GM18505 (cell line): Measurements from ENCODE around the gene NEU4.

ENCODE experiments used
- ATAC-seq: cut with Tn5 transposase; IDR thresholded peaks from one replicate; pipeline ENCODE4 v1.9.1; 2021; ENCODE audit not compliant: unreplicated experiment
- POLR2A ChIP-seq: IDR thresholded peaks from 4 replicates; pipeline ENCODE4 v1.6.1; 2011; ENCODE audit warnings: borderline replicate concordance; ENCODE audit not compliant: insufficient read depth, insufficient read length; ENCODE audit errors: extremely low read depth

Gene NEU4

DNA sequence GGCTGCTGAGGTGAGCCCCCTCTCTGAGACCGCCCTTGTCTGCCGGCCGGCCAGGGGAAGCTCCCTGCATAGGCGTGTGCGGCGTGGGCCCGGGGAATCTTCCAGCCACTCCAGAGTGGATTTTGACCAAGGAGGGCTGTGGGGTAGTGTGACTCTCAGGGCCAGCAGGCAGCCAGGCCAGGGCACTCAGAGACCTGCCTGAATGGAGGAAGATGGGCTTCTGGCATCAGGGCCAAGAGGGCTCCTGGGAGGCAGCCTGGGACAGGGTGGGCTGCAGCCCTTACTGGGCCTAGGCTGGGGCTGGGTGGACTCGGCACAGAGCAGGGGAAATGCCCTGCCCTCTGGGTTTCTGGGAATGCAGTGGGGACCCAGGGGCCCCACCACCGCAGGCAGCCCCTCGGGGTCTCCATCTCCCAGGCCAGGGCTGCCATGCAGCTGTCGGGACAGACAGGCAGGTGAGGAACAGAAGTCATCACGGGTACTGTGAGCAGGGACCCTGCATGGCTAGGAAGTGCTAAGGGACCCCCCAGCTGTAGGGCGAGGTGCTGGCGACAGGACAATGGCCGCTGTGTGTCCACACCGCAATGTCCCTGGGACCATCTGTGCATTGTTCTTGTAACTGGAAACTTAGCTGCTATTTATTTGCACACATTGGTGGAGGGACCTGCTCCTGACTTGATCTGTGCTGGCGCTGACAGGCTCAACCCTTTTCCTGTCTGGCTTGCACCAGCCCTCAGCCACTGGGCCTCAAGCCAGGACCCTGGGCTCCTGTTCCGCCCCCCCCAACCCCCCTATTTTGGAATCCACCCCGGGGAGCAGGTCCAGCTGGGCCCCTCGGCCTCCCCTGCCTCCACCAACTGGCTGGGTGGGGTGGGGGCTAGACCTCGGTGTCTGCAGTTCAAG is 45.6 kb downstream of the NEU4 start:
- no peak for ATAC-seq
- TF ChIP-seq POLR2A, result no peak

DNA sequence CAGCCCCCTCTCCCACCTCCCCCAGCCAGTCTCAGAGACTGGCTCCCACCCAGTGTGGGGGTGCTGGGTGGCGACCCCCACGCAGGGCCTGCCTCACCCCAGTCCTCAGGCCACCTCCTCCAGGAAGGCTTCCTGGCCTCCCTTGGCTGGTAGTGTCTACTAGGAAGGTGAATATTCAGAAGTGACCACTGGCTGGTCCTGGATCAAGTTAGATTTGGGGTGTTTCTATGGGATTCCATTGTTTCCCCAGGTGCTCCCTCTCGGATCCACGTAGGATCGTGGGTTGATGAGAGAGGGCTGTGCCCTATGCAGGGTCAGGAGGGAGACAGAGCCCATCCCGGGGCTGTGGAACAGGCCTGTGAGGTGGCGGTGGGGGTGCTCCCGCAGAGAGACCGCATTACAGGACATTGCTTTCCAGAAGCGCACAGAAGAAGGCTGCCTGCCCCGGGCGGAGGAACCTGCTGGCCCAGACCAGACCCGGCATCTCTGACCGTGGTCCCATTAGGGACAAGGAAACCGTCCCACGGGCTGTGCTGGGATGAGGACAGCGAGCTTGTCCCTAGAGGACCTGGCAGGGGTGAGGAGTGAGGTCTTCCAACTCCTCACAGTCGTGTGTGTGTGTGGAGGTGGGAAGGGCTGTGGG is 46.4 kb downstream of the NEU4 start:
- TF ChIP-seq POLR2A, result no peak
- no peak for ATAC-seq

DNA sequence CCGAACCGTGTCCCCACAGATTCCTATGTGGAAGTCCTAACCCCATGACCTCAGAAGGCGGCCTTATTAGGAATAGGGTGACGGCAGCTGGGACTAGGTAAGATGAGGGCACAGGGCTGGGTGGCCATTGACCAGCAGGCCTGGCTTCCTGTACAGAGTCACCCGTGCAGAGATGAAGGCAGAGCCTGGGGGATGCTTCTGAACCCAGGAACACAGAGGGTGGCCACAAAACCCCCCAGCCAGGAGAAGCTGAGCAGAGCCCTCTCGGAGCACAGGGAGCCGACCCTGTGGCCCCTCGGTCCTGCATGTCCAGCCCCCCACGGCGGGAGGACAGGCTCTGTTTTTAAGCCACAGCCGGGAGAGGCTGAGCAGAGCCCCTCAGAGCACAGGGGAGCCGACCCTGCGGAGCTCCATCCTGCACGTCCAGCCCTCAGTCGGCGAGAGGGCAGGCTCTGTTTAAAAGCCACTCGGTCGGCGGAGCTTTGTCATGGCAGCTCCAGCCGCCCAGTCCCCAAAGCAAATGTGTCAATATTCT is 47.0 kb downstream of the NEU4 start:
- TF ChIP-seq POLR2A, result no peak
- no peak for ATAC-seq

DNA sequence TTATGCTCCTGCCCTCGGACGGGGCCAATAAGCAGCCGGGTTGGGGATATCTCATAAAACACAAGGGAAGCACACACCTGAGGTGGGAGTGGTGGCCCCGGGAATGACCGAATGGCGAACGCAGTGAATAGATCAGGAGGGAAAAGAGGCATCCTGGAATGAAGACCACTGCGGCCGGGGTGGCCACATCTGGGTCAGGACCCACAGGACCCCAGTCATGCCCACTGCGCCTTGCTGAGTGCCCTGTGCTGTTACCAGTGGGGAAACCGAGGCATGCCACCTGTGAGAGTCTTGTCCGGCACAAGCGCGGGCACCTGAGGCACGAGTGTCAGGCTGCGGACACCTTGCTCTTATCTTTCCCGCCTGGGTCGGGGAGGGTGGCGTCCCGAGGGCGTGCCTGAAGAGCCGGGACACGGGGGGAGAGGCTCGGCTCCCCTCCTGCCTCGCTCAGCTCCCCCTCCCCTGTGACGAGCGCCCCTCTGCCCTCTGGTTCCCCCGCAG is 48.1 kb downstream of the NEU4 start:
- no peak for TF ChIP-seq POLR2A

DNA sequence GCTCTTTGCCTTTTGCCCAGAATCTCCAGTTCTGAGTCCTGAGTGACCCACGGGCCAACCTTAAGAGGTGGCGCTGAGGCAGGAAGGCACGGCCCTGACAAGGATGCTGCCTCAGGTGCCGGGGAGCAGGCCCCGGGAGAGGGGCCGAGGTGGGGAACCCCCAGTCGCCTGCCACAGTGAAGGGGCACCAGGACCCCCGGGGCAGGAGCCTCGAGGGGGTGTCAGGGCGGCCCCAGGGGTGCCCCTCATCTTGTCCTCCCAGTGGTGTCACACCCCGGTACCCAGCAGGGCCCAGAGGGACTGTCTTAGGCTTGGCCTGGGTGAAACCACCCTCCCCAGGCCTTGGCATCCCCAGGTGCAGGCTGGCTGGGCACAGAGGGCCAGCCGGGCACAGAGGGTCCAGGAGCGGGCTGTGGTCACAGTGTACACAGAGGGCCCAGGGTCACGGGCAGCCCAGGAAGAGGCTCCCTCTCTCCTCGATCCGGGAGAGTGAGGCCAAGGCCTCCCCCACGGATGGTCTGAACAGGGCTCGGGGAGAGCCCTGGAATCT is 48.7 kb downstream of the NEU4 start:
- no peak for TF ChIP-seq POLR2A
- no peak for ATAC-seq

More for the DNA sequence above, 48.1 kb downstream of the NEU4 start:
- ATAC-seq, result no peak

DNA sequence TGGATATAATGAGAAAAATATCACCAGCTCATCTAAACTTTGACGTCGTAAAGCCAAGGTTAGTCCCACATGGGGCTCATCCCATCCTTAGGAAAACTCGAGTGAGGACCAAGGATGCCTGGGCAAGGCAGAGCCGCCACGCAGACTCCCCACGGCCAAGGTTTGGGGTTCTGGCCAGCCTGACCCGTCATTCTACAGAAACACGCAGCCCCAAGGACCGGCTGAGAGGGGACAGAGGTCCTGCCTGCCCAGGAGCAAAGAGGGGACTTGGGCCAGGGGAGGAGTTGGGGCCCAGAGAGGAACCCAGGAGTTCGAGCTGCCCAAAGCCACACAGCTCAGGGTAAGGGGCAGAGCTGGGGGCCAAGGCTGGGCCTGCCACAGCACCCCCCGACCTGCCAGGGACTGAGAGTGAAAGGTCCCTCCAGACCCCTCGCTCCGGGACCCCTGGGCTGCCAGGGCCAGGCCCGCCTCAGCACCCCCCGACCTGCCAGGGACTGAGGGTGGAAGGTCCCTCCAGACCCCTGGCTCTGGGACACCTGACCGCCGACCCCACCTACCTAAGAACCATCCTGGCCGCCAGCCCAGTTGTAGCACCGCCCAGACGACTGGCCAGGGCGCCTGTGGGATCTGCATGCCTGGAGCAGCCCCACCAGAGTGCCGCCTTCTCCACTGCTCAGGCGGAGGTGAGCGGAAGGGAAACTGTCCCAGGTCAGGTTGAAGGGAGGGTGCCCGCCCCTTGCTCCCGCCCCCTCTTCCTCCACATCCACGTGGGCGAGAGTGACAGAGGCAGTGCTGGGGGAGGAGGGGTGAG is 49.4 kb downstream of the NEU4 start, which contains the start of gene PDCD1:
TSS of gene PDCD1 (minus strand) at position 689 of the 811 bp plus-strand sequence. CDS start at position 633, 56 bp downstream.
- no peak for ATAC-seq
- peak; percentile 71 for TF ChIP-seq POLR2A

DNA sequence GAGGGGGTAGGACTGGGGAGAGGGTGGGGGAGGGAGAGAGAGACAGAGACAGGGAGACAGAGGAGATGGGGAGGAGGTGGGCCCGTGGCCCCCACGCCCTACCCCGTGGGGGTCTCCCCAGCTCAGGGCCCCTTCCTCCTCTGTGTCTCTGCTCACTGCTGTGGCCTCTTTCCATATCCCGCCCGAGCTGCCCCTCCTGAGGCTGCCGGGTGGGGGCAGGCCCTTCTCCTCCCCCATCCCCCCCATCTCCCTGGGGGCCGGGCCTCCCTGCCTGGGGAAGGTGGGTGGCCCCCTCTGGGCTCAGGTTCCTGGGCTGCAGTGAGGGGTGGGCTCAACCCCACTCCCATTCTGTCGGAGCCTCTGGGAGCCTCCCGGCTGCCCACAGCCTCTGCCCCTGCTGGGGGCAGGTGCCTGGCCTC is 50.0 kb downstream of the NEU4 start:
- ATAC-seq, result no peak
- TF ChIP-seq POLR2A, result no peak

DNA sequence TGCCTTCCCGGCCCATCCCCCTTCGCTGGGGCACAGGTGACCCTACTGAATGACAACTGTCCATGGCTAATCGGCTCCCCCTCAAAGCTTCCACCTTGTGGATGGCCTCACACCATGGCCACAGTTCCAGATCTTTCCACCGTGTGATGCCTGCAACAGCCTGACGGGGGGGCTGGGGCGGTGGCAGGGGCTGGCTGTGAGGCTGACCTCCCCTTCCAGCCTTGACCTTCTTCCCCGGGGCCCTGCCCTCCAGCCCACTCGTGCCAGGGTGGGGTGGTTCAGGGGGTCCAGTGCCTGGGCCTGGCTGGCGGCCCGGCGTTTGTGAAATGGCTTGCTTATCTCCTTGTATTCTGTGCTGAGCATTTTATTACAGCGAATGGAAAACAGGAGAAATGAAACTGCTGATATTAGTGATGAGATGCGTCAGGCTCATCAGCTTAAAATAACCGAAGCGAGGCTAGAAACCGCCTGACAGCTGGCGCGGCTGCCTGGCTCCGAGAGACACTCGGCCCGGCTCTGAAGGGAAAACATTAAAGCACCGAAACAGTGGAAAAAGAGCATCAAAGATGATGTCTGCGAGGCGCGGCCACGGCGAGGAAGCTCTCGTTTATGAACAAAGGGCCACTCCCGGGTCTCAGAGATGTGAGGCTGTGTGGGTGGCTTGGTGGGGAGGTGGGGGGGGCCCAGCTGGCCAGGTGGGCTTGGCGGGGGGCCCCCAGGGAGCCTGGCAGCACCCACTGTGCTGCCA is 50.6 kb downstream of the NEU4 start:
- TF ChIP-seq POLR2A, result no peak
- ATAC-seq, result no peak

DNA sequence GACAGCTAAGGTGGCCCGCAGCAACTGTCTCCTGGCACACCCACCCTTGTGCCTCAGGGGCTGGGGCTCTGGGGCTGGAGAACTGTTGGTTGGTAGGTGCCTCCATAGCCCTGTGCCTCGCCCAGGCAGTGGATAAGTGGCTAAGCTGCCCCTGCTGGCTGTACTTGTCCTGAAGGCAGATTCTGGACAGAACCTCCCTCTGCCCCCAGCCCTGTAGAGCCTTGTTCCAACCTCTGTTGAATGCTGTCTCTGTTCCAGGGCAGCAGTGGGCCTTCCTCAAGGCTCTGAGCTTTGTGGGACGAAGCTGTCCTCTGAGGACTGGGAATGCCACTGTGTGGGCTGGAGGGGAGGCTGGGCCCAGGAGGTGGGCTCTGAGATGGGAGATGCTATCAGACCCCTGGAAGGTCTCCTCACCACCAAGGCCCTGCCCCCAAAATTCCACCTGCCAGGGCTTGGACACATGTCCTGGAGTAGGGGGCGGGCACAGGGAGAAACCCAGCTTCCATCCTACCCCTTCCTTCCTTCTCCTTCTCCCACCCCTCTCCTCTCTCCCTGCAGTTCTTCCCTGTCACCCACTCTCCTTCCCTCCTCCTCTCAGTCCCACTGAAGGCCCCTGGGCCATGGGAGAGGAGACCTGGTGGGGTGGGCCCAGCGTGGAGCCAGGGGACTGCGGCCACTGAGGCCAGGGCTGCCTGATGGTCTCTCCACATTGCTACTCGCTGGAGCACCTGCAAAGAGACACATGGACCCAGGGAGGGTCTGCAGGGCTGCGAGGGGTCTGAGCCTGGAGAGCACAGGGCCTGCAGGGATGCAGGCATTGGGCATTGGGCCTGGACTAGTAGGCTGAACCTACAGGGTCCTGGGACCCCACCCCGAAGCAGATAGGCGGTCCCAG is 51.4 kb downstream of the NEU4 start:
- ATAC-seq, result no peak
- TF ChIP-seq POLR2A, result no peak

DNA sequence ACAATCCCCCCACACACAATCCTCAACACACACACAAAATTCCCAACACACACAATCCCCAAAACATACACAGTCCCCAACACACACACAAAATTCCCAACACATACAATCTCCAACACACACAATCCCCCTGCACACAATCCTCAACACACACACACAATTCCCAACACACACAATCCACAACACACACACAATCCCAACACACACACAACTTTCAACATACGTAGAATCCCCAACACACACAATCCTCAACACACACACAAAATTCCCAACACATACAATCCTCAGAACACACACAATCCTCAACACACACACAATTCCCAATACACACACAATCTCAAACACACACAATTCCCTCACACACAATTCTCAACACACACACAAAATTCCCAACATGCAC is 52.3 kb downstream of the NEU4 start:
- ATAC-seq, result no peak
- no peak for TF ChIP-seq POLR2A

DNA sequence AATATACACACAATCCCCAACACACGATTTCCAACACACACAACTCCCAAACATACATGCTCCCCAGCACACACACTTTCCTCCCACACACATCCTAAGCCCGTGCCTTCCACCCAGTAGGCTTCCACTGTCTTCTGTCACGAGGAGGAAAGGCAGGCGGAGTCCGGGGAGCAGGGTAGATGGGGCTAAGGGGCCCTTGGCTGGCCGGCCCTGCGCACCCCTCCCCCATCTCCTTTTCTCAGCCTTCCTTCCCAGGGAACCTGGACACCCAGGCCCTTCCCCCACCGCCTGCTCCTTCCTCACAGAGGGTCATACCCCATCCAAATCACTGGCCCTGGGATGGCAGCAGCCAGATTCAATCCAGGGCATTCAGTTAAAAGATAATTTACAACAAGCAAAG is 53.1 kb downstream of the NEU4 start:
- TF ChIP-seq POLR2A, result no peak
- ATAC-seq, result no peak
